Pancreas (tissue), 10 donors: ENCODE measurements around the gene PKP4. TPM values are rescaled to one million over a fixed set of nuclear protein-coding genes. Genes with fewer than 3 reads are reported as not detected.
"Not testable (repeated sequence)": the region's sequence is repeated elsewhere in the genome, so short reads cannot be mapped to it uniquely, and the experiment has no call there.

ENCODE experiments used
- ATAC-seq, 4 donors: fragments of 200-7000 bp; cut with Tn5 transposase; one replicate each; pipeline versions ENCODE4 v1.8.0 to v1.9.1; 2020; ENCODE audit warnings: mild to moderate bottlenecking in 4 of 4, moderate library complexity in 4 of 4
- DNase-seq, 6 donors: peaks; one replicate each; pipeline ENCODE4 v3.0.0-alpha.2; 2020
- FAIRE-seq: peaks from 2 replicates; lab custom pipeline; 2012; peaks lifted over from hg19 to GRCh38; lab: Jason Lieb, UNC
- H3K27ac ChIP-seq, 4 donors: fragments of 200-600 bp; sonication (generic); 1 replicate in 3 of 4; 2 replicates in 1 of 4; pipeline versions ENCODE4 v1.5.0 to v1.8.0; 2020
- H3K27me3 ChIP-seq, 4 donors: fragments of 200-600 bp; one replicate each; pipeline ENCODE4 v1.8.0; 2021
- H3K36me3 ChIP-seq, 3 donors: fragments of 200-600 bp; sonication (generic) in 1 of 3; one replicate each; pipeline versions ENCODE4 v1.5.0 to v1.8.0; 2020 to 2021
- H3K4me1 ChIP-seq, 3 donors: fragments of 200-600 bp; one replicate each; pipeline ENCODE4 v1.8.0; 2021
- H3K4me3 ChIP-seq, 4 donors: fragments of 200-600 bp; sonication (generic) in 2 of 4; one replicate each; pipeline versions ENCODE4 v1.5.0 to v1.8.0; 2020 to 2021
- H3K9me3 ChIP-seq, 4 donors: fragments of 200-600 bp; one replicate each; pipeline ENCODE4 v1.8.0; 2021
- CTCF ChIP-seq, 4 donors: fragments of 200-600 bp; sonication (generic) in 3 of 4; IDR thresholded peaks; one replicate each; pipeline versions ENCODE4 v1.5.0 to v1.8.0; 2021; ENCODE audit warnings: antibody characterized with exemption in 4 of 4
- WGBS, 2 donors: extraction: QIAGEN DNeasy Blood & Tissue Kit; methylation state at CpG; one replicate each; pipeline ENCODE4 v1.1.7; 2013; 5-methylcytosine and 5-hydroxymethylcytosine counted together
- intact Hi-C, 3 donors: fragments of 100-400 bp; cut with DNase I; formaldehyde crosslinking; loops; one replicate each; pipeline versions ENCODE4 v1.11.1 to v1.14.2; 2022
- polyA plus RNA-seq, 2 donors: library from polyadenylated mRNA; stranded (reverse); fragments of 200-250 nt; gene quantifications; one replicate each; pipeline ENCODE4 v1.2.3, GENCODE V29; 2013
- total RNA-seq, 6 donors: library from RNA; stranded (reverse); fragmentation: NEBNext Ultra II Directional in 4 of 6; extraction: Animal tissue kit (Norgen Biotek cat#: 25700) in 4 of 6; gene quantifications; one replicate each; pipeline versions ENCODE4 v1.2.1 to v1.2.4, GENCODE V29; 2021 to 2023
- donor health status: healthy with polysubstance abuse.
- donor health status: DM: no; HTN: no; CAD: no; lungs with moderate emphysema.
- donor health status: DM: no; HTN: no; CAD: no.
- donor health status: control.
- donor health status: control.
- donor health status: Bipolar disorder and iron deficiency.
- donor health status: DM: yes; HTN: yes; CAD: no.
- donor health status: DM: no; HTN: no; CAD: no.
- donor health status: DM: no; HTN: no; CAD: no.
- donor health status: DM: yes; HTN: yes; CAD: no.

PKP4 gene
- total and polyA plus RNA-seq, 8 donors = 20.4 to 46.2 (median 28.8) TPM

- no peak for ATAC-seq
- no peak for TF ChIP-seq CTCF (IDR thresholded peaks at IDR 0.05)
- no peak for DNase-seq
- no peak overlapping the region for H3K4me3 ChIP-seq
- H3K4me1 ChIP-seq = peaks cover 0 to 3% (median 0%) of the 10 kb centered on the region in 3 donors
- no peaks in the 10 kb centered on the region for H3K36me3 ChIP-seq
- H3K9me3 ChIP-seq = no peaks in the 10 kb centered on the region
- no peak overlapping the region for H3K27ac ChIP-seq
- intact Hi-C loops = no loop called here
- FAIRE-seq = no peak
- WGBS, 2 donors = 88 to 94% methylated on average over 4 of the region's 4 CpGs
- H3K27me3 ChIP-seq = no peaks in the 10 kb centered on the region
Measured at GRCh38 chr2:158467248-158467647, 10.5 kb downstream of the PKP4 start.

GRCh38 chr2:158472829-158473228 lies 16.1 kb downstream of the PKP4 start:
- peak; percentile 26 for FAIRE-seq
- intact Hi-C loops, H3K9me3 ChIP-seq, H3K36me3 ChIP-seq, H3K4me3 ChIP-seq, ATAC-seq, H3K27me3 ChIP-seq, DNase-seq, H3K27ac ChIP-seq, H3K4me1 ChIP-seq: not testable (repeated sequence)
- 98 to 100% methylated on average over 3 of the region's 3 CpGs for WGBS, 2 donors

- FAIRE-seq, H3K27ac ChIP-seq, intact Hi-C loops, H3K9me3 ChIP-seq, DNase-seq, H3K36me3 ChIP-seq, H3K4me3 ChIP-seq, H3K4me1 ChIP-seq, ATAC-seq, H3K27me3 ChIP-seq: not testable (repeated sequence)
- WGBS, 2 donors = 95 to 97% methylated on average over 3 of the region's 3 CpGs
Measured at GRCh38 chr2:158473300-158473699, 16.5 kb downstream of the PKP4 start.

- no peaks in the 10 kb centered on the region for H3K27me3 ChIP-seq
- intact Hi-C loops = no loop called here
- ATAC-seq (no peak), FAIRE-seq (no peak), DNase-seq (no peak)
- TF ChIP-seq CTCF (IDR thresholded peaks at IDR 0.05) = peak in 1 of 4 donors; percentile 8
- no peaks in the 10 kb centered on the region for H3K9me3 ChIP-seq
- no peak overlapping the region for H3K4me3 ChIP-seq
- H3K36me3 ChIP-seq = no peaks in the 10 kb centered on the region
- H3K27ac ChIP-seq = no peak overlapping the region
- peaks cover 0 to 3% (median 0%) of the 10 kb centered on the region in 3 donors for H3K4me1 ChIP-seq
- 92 to 95% methylated on average over 8 of the region's 8 CpGs for WGBS, 2 donors
Measured at GRCh38 chr2:158473719-158474392, 17.1 kb downstream of the PKP4 start.

- DNase-seq, H3K4me1 ChIP-seq, H3K36me3 ChIP-seq, H3K4me3 ChIP-seq, H3K9me3 ChIP-seq, intact Hi-C loops, H3K27ac ChIP-seq, H3K27me3 ChIP-seq, ATAC-seq, FAIRE-seq: not testable (repeated sequence)
- whole genome bisulfite sequencing, 2 donors = 98 to 99% methylated on average over 3 of the region's 3 CpGs
Measured at GRCh38 chr2:158474526-158475011, 17.8 kb downstream of the PKP4 start.

- FAIRE-seq (no peak), ATAC-seq (peak in 2 of 4 donors; percentile 52 to 56), DNase-seq (no peak)
- H3K27ac ChIP-seq = peak overlapping the region in 1 of 4 donors; percentile 37
- intact Hi-C loops = no loop called here
- 51 to 58% methylated on average over 3 of the region's 3 CpGs for WGBS, 2 donors
- no peaks in the 10 kb centered on the region for H3K36me3 ChIP-seq
- TF ChIP-seq CTCF (IDR thresholded peaks at IDR 0.05) = no peak
- H3K4me1 ChIP-seq = peaks cover 0 to 3% (median 0%) of the 10 kb centered on the region in 3 donors
- no peaks in the 10 kb centered on the region for H3K9me3 ChIP-seq
- no peaks in the 10 kb centered on the region for H3K27me3 ChIP-seq
- H3K4me3 ChIP-seq = no peak overlapping the region
Measured at GRCh38 chr2:158477202-158477601, 20.4 kb downstream of the PKP4 start.
